ENCODE measurements around the gene GATA6. TPM values are rescaled to one million over a fixed set of nuclear protein-coding genes. Genes with fewer than 3 reads are reported as not detected.

GATA6 gene
- total and polyA plus RNA-seq, 2 experiments from 2014 or later, result 0.08 TPM; not detected in 1

DNA sequence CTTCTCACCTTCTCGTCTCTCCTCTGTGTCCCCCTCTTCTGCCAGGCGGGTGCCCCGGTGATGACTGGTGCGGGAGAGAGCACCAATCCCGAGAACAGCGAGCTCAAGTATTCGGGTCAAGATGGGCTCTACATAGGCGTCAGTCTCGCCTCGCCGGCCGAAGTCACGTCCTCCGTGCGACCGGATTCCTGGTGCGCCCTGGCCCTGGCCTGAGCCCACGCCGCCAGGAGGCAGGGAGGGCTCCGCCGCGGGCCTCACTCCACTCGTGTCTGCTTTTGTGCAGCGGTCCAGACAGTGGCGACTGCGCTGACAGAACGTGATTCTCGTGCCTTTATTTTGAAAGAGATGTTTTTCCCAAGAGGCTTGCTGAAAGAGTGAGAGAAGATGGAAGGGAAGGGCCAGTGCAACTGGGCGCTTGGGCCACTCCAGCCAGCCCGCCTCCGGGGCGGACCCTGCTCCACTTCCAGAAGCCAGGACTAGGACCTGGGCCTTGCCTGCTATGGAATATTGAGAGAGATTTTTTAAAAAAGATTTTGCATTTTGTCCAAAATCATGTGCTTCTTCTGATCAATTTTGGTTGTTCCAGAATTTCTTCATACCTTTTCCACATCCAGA lies 31.3 kb downstream of the GATA6 start:
- peak overlapping the region; percentile 17; the same call in 1 of the 2 replicates for H3K4me3 ChIP-seq
- peak; percentile 44 for DNase-seq (ENCODE audit: low spot score)
- peaks cover 5% of the 10 kb centered on the region; the same call in 1 of the 2 replicates for H3K27me3 ChIP-seq (ENCODE audit: insufficient read depth)
- no peaks in the 10 kb centered on the region for H3F3A ChIP-seq (replicated peaks; ENCODE audit: low read depth)
- Mint-ChIP-seq H3K4me3 (no peak overlapping the region; the same call in 2 of the 3 replicates), H3K27me3 (ENCODE audit: insufficient read depth, low read depth, poor library complexity) (peaks cover 7% of the 10 kb centered on the region), H3K27ac (no peak overlapping the region), H3K4me1 (peaks cover 11% of the 10 kb centered on the region), H3K36me3 (ENCODE audit: low read depth) (no peaks in the 10 kb centered on the region), H3K9me3 (no peaks in the 10 kb centered on the region; the same call in 2 of the 3 replicates)
- TF ChIP-seq ETS1 (IDR thresholded peaks at IDR 0.05), result no peak
- no peak for TF ChIP-seq CTCF (conservative IDR thresholded peaks at IDR 0.05; ENCODE audit: low read depth in 2 of 2)
- no peak for TF ChIP-seq NANOG (IDR thresholded peaks at IDR 0.05; ENCODE audit: borderline replicate concordance)
- no peak for TF ChIP-seq ZNF331 (CRISPR knock-in tag; IDR thresholded peaks at IDR 0.05; ENCODE audit: low read depth)
- no peak for TF ChIP-seq POLR2AphosphoS5 (IDR thresholded peaks at IDR 0.05; ENCODE audit: low read depth)
- no peak for TF ChIP-seq JUNB (IDR thresholded peaks at IDR 0.05; ENCODE audit: unreplicated experiment)
- TF ChIP-seq ZNF114 (CRISPR knock-in tag; IDR thresholded peaks at IDR 0.05), result no peak
- TF ChIP-seq, protein P1, sequence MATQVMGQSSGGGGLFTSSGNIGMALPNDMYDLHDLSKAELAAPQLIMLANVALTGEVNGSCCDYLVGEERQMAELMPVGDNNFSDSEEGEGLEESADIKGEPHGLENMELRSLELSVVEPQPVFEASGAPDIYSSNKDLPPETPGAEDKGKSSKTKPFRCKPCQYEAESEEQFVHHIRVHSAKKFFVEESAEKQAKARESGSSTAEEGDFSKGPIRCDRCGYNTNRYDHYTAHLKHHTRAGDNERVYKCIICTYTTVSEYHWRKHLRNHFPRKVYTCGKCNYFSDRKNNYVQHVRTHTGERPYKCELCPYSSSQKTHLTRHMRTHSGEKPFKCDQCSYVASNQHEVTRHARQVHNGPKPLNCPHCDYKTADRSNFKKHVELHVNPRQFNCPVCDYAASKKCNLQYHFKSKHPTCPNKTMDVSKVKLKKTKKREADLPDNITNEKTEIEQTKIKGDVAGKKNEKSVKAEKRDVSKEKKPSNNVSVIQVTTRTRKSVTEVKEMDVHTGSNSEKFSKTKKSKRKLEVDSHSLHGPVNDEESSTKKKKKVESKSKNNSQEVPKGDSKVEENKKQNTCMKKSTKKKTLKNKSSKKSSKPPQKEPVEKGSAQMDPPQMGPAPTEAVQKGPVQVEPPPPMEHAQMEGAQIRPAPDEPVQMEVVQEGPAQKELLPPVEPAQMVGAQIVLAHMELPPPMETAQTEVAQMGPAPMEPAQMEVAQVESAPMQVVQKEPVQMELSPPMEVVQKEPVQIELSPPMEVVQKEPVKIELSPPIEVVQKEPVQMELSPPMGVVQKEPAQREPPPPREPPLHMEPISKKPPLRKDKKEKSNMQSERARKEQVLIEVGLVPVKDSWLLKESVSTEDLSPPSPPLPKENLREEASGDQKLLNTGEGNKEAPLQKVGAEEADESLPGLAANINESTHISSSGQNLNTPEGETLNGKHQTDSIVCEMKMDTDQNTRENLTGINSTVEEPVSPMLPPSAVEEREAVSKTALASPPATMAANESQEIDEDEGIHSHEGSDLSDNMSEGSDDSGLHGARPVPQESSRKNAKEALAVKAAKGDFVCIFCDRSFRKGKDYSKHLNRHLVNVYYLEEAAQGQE (IDR thresholded peaks at IDR 0.05; ENCODE audit: unreplicated experiment), result no peak
- no peak for TF ChIP-seq EZH2 (IDR thresholded peaks at IDR 0.05; ENCODE audit: low read depth, unreplicated experiment)
- TF ChIP-seq ZNF462 (CRISPR knock-in tag; IDR thresholded peaks at IDR 0.05), result no peak
- TF ChIP-seq CREB1 (CRISPR knock-in tag; IDR thresholded peaks at IDR 0.05; ENCODE audit: low read depth), result no peak
- no peak for TF ChIP-seq STAT1 (IDR thresholded peaks at IDR 0.05; ENCODE audit: unreplicated experiment)
- no peak for TF ChIP-seq EZH2phosphoT487 (IDR thresholded peaks at IDR 0.05; ENCODE audit: unreplicated experiment)
- H3K4me2 ChIP-seq, result no peak overlapping the region
- no peaks in the 10 kb centered on the region for H3K79me2 ChIP-seq (replicated peaks; ENCODE audit: insufficient read depth)
- H3K4me1 ChIP-seq (ENCODE audit: insufficient read depth), result peaks cover 11% of the 10 kb centered on the region; the same call in 1 of the 2 replicates
- H3K27ac ChIP-seq (ENCODE audit: low read depth), result no peak overlapping the region
- H2AFZ ChIP-seq, result peak overlapping the region; percentile 94
- peak; percentile 89 for ATAC-seq
- H3K36me3 ChIP-seq (ENCODE audit: insufficient read depth), result no peaks in the 10 kb centered on the region
- H3K9me2 ChIP-seq (ENCODE audit: insufficient read depth), result no peaks in the 10 kb centered on the region
- H4K20me1 ChIP-seq (replicated peaks; ENCODE audit: insufficient read depth), result no peaks in the 10 kb centered on the region
